ENCODE data around the gene RCOR2. TPM values are rescaled to one million over a fixed set of nuclear protein-coding genes. Genes with fewer than 3 reads are reported as not detected.
A peak's percentile ranks its signal among the peaks of the same experiment; 100 is the strongest.

RCOR2 gene
- total RNA-seq, 1 experiment from 2014 or later: 3.4 TPM

GRCh38 chr11:63901660-63902059 is 15.3 kb downstream of the RCOR2 start:
- no peak overlapping the region for H3K4me3 ChIP-seq
- H3K9me3 ChIP-seq (ENCODE audit: insufficient read depth, low read depth): no peaks in the 10 kb centered on the region
- H3K79me2 ChIP-seq (ENCODE audit: low read depth): peaks cover under 1% of the 10 kb centered on the region; the same call in 1 of the 2 replicates
- TF ChIP-seq EZH2 (IDR thresholded peaks at IDR 0.05; ENCODE audit: low read depth) (no peak), CTCF (conservative IDR thresholded peaks at IDR 0.05) (peak; percentile 55)
- POLR2A ChIA-PET (ENCODE audit: unreplicated experiment): no interaction called here
- no peak overlapping the region for H3K4me2 ChIP-seq
- H2AFZ ChIP-seq: no peak overlapping the region
- intact Hi-C loops (cut with micrococcal nuclease; ENCODE audit: unreplicated experiment): no loop called here
- peaks cover 45% of the 10 kb centered on the region for H3K36me3 ChIP-seq (ENCODE audit: low read depth)
- H4K20me1 ChIP-seq (ENCODE audit: insufficient read depth): peaks cover 13% of the 10 kb centered on the region; the same call in 1 of the 2 replicates
- no peaks in the 10 kb centered on the region for H3K4me1 ChIP-seq (replicated peaks; ENCODE audit: insufficient read depth)
- DNase-seq: no peak
- H3K27ac ChIP-seq: no peak overlapping the region
- no peaks in the 10 kb centered on the region for H3K9me2 ChIP-seq (ENCODE audit: insufficient read depth)
- CTCF ChIA-PET: no interaction called here
- BruUV-seq (replicated peaks): no TSS peak
- H3K27me3 ChIP-seq (ENCODE audit: insufficient read depth, low read depth): no peaks in the 10 kb centered on the region
- peaks cover 16% of the 10 kb centered on the region; the same call in 1 of the 2 replicates for H3F3A ChIP-seq (ENCODE audit: insufficient read depth, low read depth)

DNA sequence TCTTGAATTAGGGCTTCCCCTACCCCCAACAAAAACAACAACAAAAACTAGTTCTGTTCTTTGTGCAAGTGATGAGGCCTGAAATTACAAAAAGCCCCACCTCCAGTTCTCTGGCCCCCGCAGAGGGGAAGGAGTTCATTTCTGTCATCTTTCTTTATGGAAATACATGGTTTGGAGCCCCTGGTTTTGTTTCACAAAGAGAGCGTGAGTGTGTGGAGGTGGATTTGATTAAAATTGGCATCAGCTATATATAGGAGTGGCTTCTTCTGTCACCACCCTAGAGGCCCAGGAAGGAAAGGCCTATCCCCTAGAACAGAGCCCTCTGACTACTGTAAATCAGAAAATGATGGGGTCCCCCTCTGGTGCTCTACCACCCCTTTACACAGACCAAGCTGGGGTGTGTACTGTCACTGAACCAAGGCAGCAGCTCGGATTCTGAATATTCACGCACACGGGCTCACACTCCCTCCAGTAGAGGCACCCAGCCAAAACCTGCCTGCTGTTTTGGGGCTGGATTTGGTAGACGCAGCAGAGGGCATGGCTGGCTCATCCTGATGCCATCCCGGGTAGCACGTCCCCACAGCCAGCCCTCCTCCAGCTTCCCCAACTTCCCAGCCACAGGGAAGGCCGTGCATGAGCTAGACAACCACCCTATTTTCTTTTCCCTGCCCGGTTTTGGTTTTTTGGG is 19.4 kb downstream of the RCOR2 start:
- Histone ChIP-seq H3K4me2 (no peak overlapping the region), H3K9me2 (ENCODE audit: insufficient read depth) (no peaks in the 10 kb centered on the region), H3K9me3 (ENCODE audit: insufficient read depth, low read depth) (no peaks in the 10 kb centered on the region), H3K4me3 (no peak overlapping the region), H3K79me2 (ENCODE audit: low read depth) (peaks cover 37% of the 10 kb centered on the region), H4K20me1 (ENCODE audit: insufficient read depth) (peaks cover 28% of the 10 kb centered on the region), H3K27me3 (ENCODE audit: insufficient read depth, low read depth) (no peaks in the 10 kb centered on the region), H2AFZ (no peak overlapping the region), H3F3A (ENCODE audit: insufficient read depth, low read depth) (peaks cover 12% of the 10 kb centered on the region; the same call in 1 of the 2 replicates), H3K36me3 (ENCODE audit: low read depth) (peaks cover 47% of the 10 kb centered on the region), H3K4me1 (replicated peaks; ENCODE audit: insufficient read depth) (no peaks in the 10 kb centered on the region), H3K27ac (no peak overlapping the region)
- POLR2A ChIA-PET (ENCODE audit: unreplicated experiment): interaction anchor here (0.7 kb wide), 1 partner anchor 145 kb away, joined by 3 read pairs; no protein-coding TSS in a partner anchor
- no TSS peak for BruUV-seq (replicated peaks)
- no peak for DNase-seq
- CTCF ChIA-PET: no interaction called here
- TF ChIP-seq EZH2 (IDR thresholded peaks at IDR 0.05; ENCODE audit: low read depth): no peak
- no peak for TF ChIP-seq CTCF (conservative IDR thresholded peaks at IDR 0.05)
- intact Hi-C loops (cut with micrococcal nuclease; ENCODE audit: unreplicated experiment): no loop called here

DNA sequence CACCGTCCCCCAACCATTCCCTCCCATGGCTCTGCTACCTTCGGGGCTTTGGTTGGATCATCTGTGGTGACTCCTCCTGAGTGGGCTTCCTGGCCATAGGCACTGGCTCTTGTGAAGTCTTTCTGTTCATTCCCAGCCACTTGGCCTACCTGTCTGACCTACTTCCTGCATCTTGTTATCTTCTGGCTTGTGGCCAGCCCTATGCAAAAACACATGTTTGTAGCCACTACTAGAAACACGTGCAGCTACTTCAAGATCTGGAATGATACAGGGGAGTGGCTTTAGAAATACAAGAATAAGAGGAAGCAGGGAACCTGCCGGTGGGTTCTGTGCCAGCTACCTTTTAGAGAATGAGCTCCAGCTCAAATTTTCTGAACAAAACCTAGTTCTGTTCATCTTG is 20.9 kb downstream of the RCOR2 start:
- ChIA-PET POLR2A (ENCODE audit: unreplicated experiment) (no interaction called here), CTCF (no interaction called here)
- BruUV-seq (replicated peaks): no TSS peak
- Histone ChIP-seq H3K4me3 (no peak overlapping the region), H3K36me3 (ENCODE audit: low read depth) (peaks cover 46% of the 10 kb centered on the region), H3K27ac (no peak overlapping the region), H3K27me3 (ENCODE audit: insufficient read depth, low read depth) (no peaks in the 10 kb centered on the region), H4K20me1 (ENCODE audit: insufficient read depth) (peaks cover 43% of the 10 kb centered on the region), H3K9me3 (ENCODE audit: insufficient read depth, low read depth) (no peaks in the 10 kb centered on the region), H3F3A (ENCODE audit: insufficient read depth, low read depth) (peaks cover 8% of the 10 kb centered on the region; the same call in 1 of the 2 replicates), H2AFZ (no peak overlapping the region), H3K79me2 (ENCODE audit: low read depth) (peaks cover 52% of the 10 kb centered on the region), H3K4me1 (replicated peaks; ENCODE audit: insufficient read depth) (no peaks in the 10 kb centered on the region), H3K4me2 (no peak overlapping the region), H3K9me2 (ENCODE audit: insufficient read depth) (no peaks in the 10 kb centered on the region)
- no peak for DNase-seq
- intact Hi-C loops (cut with micrococcal nuclease; ENCODE audit: unreplicated experiment): no loop called here
- TF ChIP-seq CTCF (conservative IDR thresholded peaks at IDR 0.05): no peak
- no peak for TF ChIP-seq EZH2 (IDR thresholded peaks at IDR 0.05; ENCODE audit: low read depth)
